Fibroblast of lung (primary cell): ENCODE results near the gene ESPNL. TPM values are rescaled to one million over a fixed set of nuclear protein-coding genes. Genes with fewer than 3 reads are reported as not detected.
"Not testable (repeated sequence)": the region's sequence is repeated elsewhere in the genome, so short reads cannot be mapped to it uniquely, and the experiment has no call there.

Experiments used
- DNase-seq, 2 donors: peaks; one replicate each; pipeline versions ENCODE4 v3.0.0 to v3.0.0-alpha.2; 2010; ENCODE audit warnings: low read depth in 2 of 2
- H2AFZ ChIP-seq: 2 replicates; pipeline ENCODE4 v1.5.1; 2012; ENCODE audit warnings: low read length, control low read depth, inconsistent platforms
- H3K27ac ChIP-seq: 2 replicates; pipeline ENCODE4 v1.5.1; 2011; ENCODE audit warnings: low read length, control low read depth; ENCODE audit not compliant: insufficient read depth
- H3K27me3 ChIP-seq: 2 replicates; pipeline ENCODE4 v1.5.1; 2011; ENCODE audit warnings: mild to moderate bottlenecking, low read length; ENCODE audit not compliant: control insufficient read depth, insufficient read depth
- H3K36me3 ChIP-seq: 2 replicates; pipeline ENCODE4 v1.5.1; 2011; ENCODE audit warnings: low read length; ENCODE audit not compliant: control insufficient read depth, insufficient read depth
- H3K4me1 ChIP-seq: 2 replicates; pipeline ENCODE4 v1.5.1; 2011; ENCODE audit warnings: low read length; ENCODE audit not compliant: control insufficient read depth, insufficient read depth; ENCODE audit errors: extremely low read depth
- H3K4me2 ChIP-seq: 2 replicates; pipeline ENCODE4 v1.5.1; 2011; ENCODE audit warnings: low read length, control low read depth; ENCODE audit not compliant: insufficient read depth; ENCODE audit errors: extremely low read depth
- H3K4me3 ChIP-seq, 4 experiments: fragments of 200-600 bp in 1 of 4; sonication (generic) in 1 of 4; replicated peaks in 1 of 4; 2 replicates each; pipeline ENCODE4 v1.5.1; 2011 to 2016; ENCODE audit warnings: low read length in 4 of 4, low read depth in 3 of 4, mild to moderate bottlenecking in 3 of 4, control low read depth in 2 of 4, inconsistent platforms in 1 of 4, mixed read lengths in 1 of 4; ENCODE audit not compliant: insufficient read depth in 1 of 4; ENCODE audit errors: control extremely low read depth in 1 of 4
- H3K79me2 ChIP-seq: 2 replicates; pipeline ENCODE4 v1.5.1; 2012; ENCODE audit warnings: mild to moderate bottlenecking, low read length, inconsistent platforms; ENCODE audit not compliant: control insufficient read depth, insufficient read depth
- H3K9ac ChIP-seq: 2 replicates; pipeline ENCODE4 v1.5.1; 2011; ENCODE audit warnings: mild to moderate bottlenecking, low read length, control low read depth; ENCODE audit not compliant: insufficient read depth
- H3K9me3 ChIP-seq: 2 replicates; pipeline ENCODE4 v1.5.1; 2012; ENCODE audit warnings: low read depth, low read length; ENCODE audit not compliant: control insufficient read depth, insufficient read depth
- H4K20me1 ChIP-seq: 2 replicates; pipeline ENCODE4 v1.5.1; 2011; ENCODE audit warnings: low read length; ENCODE audit not compliant: control insufficient read depth, insufficient read depth; ENCODE audit errors: extremely low read depth
- CTCF ChIP-seq, 2 donors: IDR thresholded peaks in 1 of 2; conservative IDR thresholded peaks in 1 of 2; 1 replicate in 1 of 2; 2 replicates in 1 of 2; pipeline ENCODE4 v1.5.1; 2011 to 2012; ENCODE audit warnings: low read length in 2 of 2, control low read depth in 1 of 2, inconsistent platforms in 1 of 2, low read depth in 1 of 2, mild to moderate bottlenecking in 1 of 2
- EZH2 ChIP-seq: IDR thresholded peaks from 2 replicates; pipeline ENCODE4 v1.5.1; 2012; ENCODE audit warnings: low read length, control low read depth, mild to moderate bottlenecking; ENCODE audit errors: missing control alignments
- polyA minus RNA-seq: library from RNA; depleted of rRNA, polyadenylated mRNA; stranded (reverse); fragments of >200 nt; gene quantifications from 2 replicates; pipeline ENCODE4 v1.2.3, GENCODE V29; 2011; ENCODE audit warnings: low replicate concordance
- polyA plus RNA-seq, 2 donors: library from polyadenylated mRNA; depleted of rRNA in 1 of 2; stranded (reverse) in 1 of 2; unstranded in 1 of 2; fragments of >200 nt; gene quantifications; 2 replicates each; pipeline ENCODE4 v1.2.1, GENCODE V29; 2011 to 2012; ENCODE audit warnings: missing spikeins in 1 of 2
- total RNA-seq: library from RNA; depleted of rRNA; stranded (reverse); fragments of >200 nt; gene quantifications from 2 replicates; pipeline ENCODE4 v1.2.1, GENCODE V29; 2014

ESPNL gene
- total RNA-seq: 1.3 and 2.8 TPM in 2 replicates
- 0.36 and 0.79 TPM in 2 replicates for polyA plus RNA-seq
- polyA plus RNA-seq (2012): 0.78 and 1.7 TPM in 2 replicates
- 0.59 and 2.7 TPM in 2 replicates for polyA minus RNA-seq

GRCh38 chr2:238100049-238100820 is at the start of gene ESPNL:
ESPNL (plus strand) TSS chr2:238100340; CDS start chr2:238100420, 80 bp downstream.
- no peak for DNase-seq
- H3K27me3 ChIP-seq: no peaks in the 10 kb centered on the region
- H3K4me2 ChIP-seq: no peak within 1 kb of the TSS
- H4K20me1 ChIP-seq: no peaks in the 10 kb centered on the region
- no peaks in the 10 kb centered on the region for H3K79me2 ChIP-seq
- no peak within 1 kb of the TSS for H3K9ac ChIP-seq
- no peaks in the 10 kb centered on the region for H3K4me1 ChIP-seq
- no peaks in the 10 kb centered on the region for H3K9me3 ChIP-seq
- H2AFZ ChIP-seq: no peak within 1 kb of the TSS
- TF ChIP-seq EZH2: no peak
- no peak for TF ChIP-seq CTCF (conservative IDR thresholded peaks at IDR 0.05 in 1 of 2, IDR thresholded peaks at IDR 0.05 in 1 of 2; ENCODE audit: low read depth in 1 of 2, low read length in 2 of 2)
- no peak within 1 kb of the TSS for H3K27ac ChIP-seq
- no peak within 1 kb of the TSS for H3K4me3 ChIP-seq
- H3K36me3 ChIP-seq: no peaks in the 10 kb centered on the region

- peak; percentile 7 to 20 for DNase-seq
- no peak overlapping the region for H3K4me3 ChIP-seq
- TF ChIP-seq CTCF (conservative IDR thresholded peaks at IDR 0.05 in 1 of 2, IDR thresholded peaks at IDR 0.05 in 1 of 2; ENCODE audit: low read depth in 1 of 2, low read length in 2 of 2) (no peak), EZH2 (no peak)
Measured at GRCh38 chr2:238053191-238053776, 46.9 kb upstream of the ESPNL start.

GRCh38 chr2:238055841-238056240 is 44.3 kb upstream of the ESPNL start:
- Histone ChIP-seq H3K9ac (no peak overlapping the region), H3K4me1 (no peaks in the 10 kb centered on the region), H3K9me3 (no peaks in the 10 kb centered on the region), H3K79me2 (no peaks in the 10 kb centered on the region), H3K27ac (no peak overlapping the region), H3K4me3 (no peak overlapping the region), H4K20me1 (no peaks in the 10 kb centered on the region), H3K4me2 (no peak overlapping the region), H3K27me3 (no peaks in the 10 kb centered on the region), H2AFZ (no peak overlapping the region), H3K36me3 (no peaks in the 10 kb centered on the region)
- no peak for DNase-seq
- TF ChIP-seq CTCF (conservative IDR thresholded peaks at IDR 0.05 in 1 of 2, IDR thresholded peaks at IDR 0.05 in 1 of 2; ENCODE audit: low read depth in 1 of 2, low read length in 2 of 2) (no peak), EZH2 (no peak)

More at GRCh38 chr2:238053191-238053776, 46.9 kb upstream of the ESPNL start:
- H3K36me3 ChIP-seq: no peaks in the 10 kb centered on the region
- H3K79me2 ChIP-seq: no peaks in the 10 kb centered on the region
- no peak overlapping the region for H3K9ac ChIP-seq
- H3K9me3 ChIP-seq: no peaks in the 10 kb centered on the region
- no peak overlapping the region for H3K4me2 ChIP-seq
- no peaks in the 10 kb centered on the region for H3K4me1 ChIP-seq
- no peak overlapping the region for H3K27ac ChIP-seq
- H4K20me1 ChIP-seq: no peaks in the 10 kb centered on the region
- H3K27me3 ChIP-seq: no peaks in the 10 kb centered on the region
- no peak overlapping the region for H2AFZ ChIP-seq

GRCh38 chr2:238057696-238058575 is 42.2 kb upstream of the ESPNL start:
- not testable (repeated sequence) for H3K4me2 ChIP-seq, H3K9ac ChIP-seq, H3K4me3 ChIP-seq, H4K20me1 ChIP-seq, H3K4me1 ChIP-seq, H3K79me2 ChIP-seq, H3K9me3 ChIP-seq, H2AFZ ChIP-seq, DNase-seq, H3K36me3 ChIP-seq, H3K27ac ChIP-seq, H3K27me3 ChIP-seq
